Keratinocyte (primary cell): ENCODE results near the gene NPFFR1. TPM values are rescaled to one million over a fixed set of nuclear protein-coding genes. Genes with fewer than 3 reads are reported as not detected.

Experiments used
- DNase-seq: peaks from one replicate; pipeline ENCODE4 v3.0.0-alpha.2; 2011; ENCODE audit warnings: low read depth, missing footprints, low spot score
- FAIRE-seq: peaks from 2 replicates; lab custom pipeline; 2011; peaks lifted over from hg19 to GRCh38; lab: Jason Lieb, UNC
- H2AFZ ChIP-seq: 2 replicates; pipeline ENCODE4 v1.6.0; 2012; ENCODE audit warnings: low read length, control low read depth, inconsistent platforms; ENCODE audit not compliant: control insufficient read depth
- H3K27ac ChIP-seq: 2 replicates; pipeline ENCODE4 v1.5.1; 2011; ENCODE audit warnings: low read length; ENCODE audit not compliant: control insufficient read depth, insufficient read depth
- H3K27me3 ChIP-seq: 3 replicates; pipeline ENCODE4 v1.6.0; 2011; ENCODE audit warnings: low read length; ENCODE audit not compliant: control insufficient read depth, insufficient read depth; ENCODE audit errors: extremely low read depth
- H3K36me3 ChIP-seq, 2 experiments: 2 replicates in 1 of 2; 3 replicates in 1 of 2; pipeline ENCODE4 v1.5.1; 2011; ENCODE audit warnings: low read length in 2 of 2, mild to moderate bottlenecking in 1 of 2; ENCODE audit not compliant: control insufficient read depth in 2 of 2, insufficient read depth in 2 of 2; ENCODE audit errors: extremely low read depth in 1 of 2
- H3K4me1 ChIP-seq: 3 replicates; pipeline ENCODE4 v1.5.1; 2011; ENCODE audit warnings: low read length; ENCODE audit not compliant: control insufficient read depth, insufficient read depth; ENCODE audit errors: extremely low read depth
- H3K4me2 ChIP-seq: 3 replicates; pipeline ENCODE4 v1.6.0; 2011; ENCODE audit warnings: low read depth, low read length; ENCODE audit not compliant: control insufficient read depth, insufficient read depth; ENCODE audit errors: extremely low read depth
- H3K4me3 ChIP-seq, 3 experiments: fragments of 200-600 bp in 1 of 3; sonication (generic) in 1 of 3; 2 replicates in 2 of 3; 3 replicates in 1 of 3; pipeline ENCODE4 v1.5.1; 2011 to 2016; ENCODE audit warnings: low read length in 3 of 3, mild to moderate bottlenecking in 3 of 3, control low read depth in 2 of 3, inconsistent platforms in 1 of 3, low read depth in 1 of 3, mixed read lengths in 1 of 3, mixed run types in 1 of 3, moderate library complexity in 1 of 3; ENCODE audit not compliant: control insufficient read depth in 2 of 3, insufficient read depth in 2 of 3; ENCODE audit errors: extremely low read depth in 1 of 3
- H3K79me2 ChIP-seq: 2 replicates; pipeline ENCODE4 v1.6.0; 2012; ENCODE audit warnings: low read length; ENCODE audit not compliant: control insufficient read depth, insufficient read depth
- H3K9ac ChIP-seq: 3 replicates; pipeline ENCODE4 v1.6.0; 2011; ENCODE audit warnings: low read length; ENCODE audit not compliant: control insufficient read depth, insufficient read depth; ENCODE audit errors: extremely low read depth
- H3K9me1 ChIP-seq: 3 replicates; pipeline ENCODE4 v1.6.0; 2011; ENCODE audit warnings: low read length; ENCODE audit not compliant: control insufficient read depth, insufficient read depth; ENCODE audit errors: extremely low read depth
- H3K9me3 ChIP-seq: 2 replicates; pipeline ENCODE4 v1.5.1; 2012; ENCODE audit warnings: low read depth, low read length; ENCODE audit not compliant: control insufficient read depth
- H4K20me1 ChIP-seq: 3 replicates; pipeline ENCODE4 v1.6.0; 2011; ENCODE audit warnings: low read length; ENCODE audit not compliant: control insufficient read depth, insufficient read depth; ENCODE audit errors: extremely low read depth
- CTCF ChIP-seq, 3 experiments: IDR thresholded peaks in 1 of 3; conservative IDR thresholded peaks in 1 of 3; optimal IDR thresholded peaks in 1 of 3; 2 replicates in 2 of 3; 3 replicates in 1 of 3; pipeline versions ENCODE3 to v1.5.1; 2011; ENCODE audit warnings: low read length in 3 of 3, mild to moderate bottlenecking in 3 of 3, moderate library complexity in 2 of 3, control low read depth in 1 of 3, inconsistent platforms in 1 of 3; ENCODE audit not compliant: insufficient read depth in 2 of 3; ENCODE audit errors: extremely low read depth in 1 of 3
- EZH2 ChIP-seq: IDR thresholded peaks from one replicate; pipeline ENCODE4 v1.6.1; 2012; ENCODE audit warnings: inconsistent platforms, mild to moderate bottlenecking, low read length, moderate library complexity
- dilution Hi-C: fragments of 300-500 bp; cut with MboI; formaldehyde crosslinking; loops from one replicate; pipeline ENCODE4 v1.7.0; 2020; ENCODE audit warnings: low sequenced_read_pairs; ENCODE audit not compliant: extremely low pct_ligation_motif_present
- polyA plus RNA-seq, 5 experiments: library from polyadenylated mRNA; depleted of rRNA in 3 of 5; stranded (reverse) in 3 of 5; stranded (forward) in 1 of 5; unstranded in 1 of 5; fragments of >200 nt; gene quantifications; 1 replicate in 1 of 5; 2 replicates in 3 of 5; 3 replicates in 1 of 5; pipeline versions ENCODE4 v1.2.1 to v1.2.3, GENCODE V29; 2011 to 2012; ENCODE audit warnings: missing spikeins in 2 of 5, low read depth in 1 of 5, low replicate concordance in 1 of 5

The NPFFR1 gene
- polyA plus RNA-seq, 1 donor (not counting 4 experiments of a cell fraction or from before 2014, with no cell fraction given): not detected

- no peak overlapping the region for H2AFZ ChIP-seq
- H3K9ac ChIP-seq: no peak overlapping the region
- no peaks in the 10 kb centered on the region for H4K20me1 ChIP-seq
- peaks cover 2% of the 10 kb centered on the region for H3K9me1 ChIP-seq
- TF ChIP-seq EZH2 (no peak), CTCF (optimal IDR thresholded peaks at IDR 0.05 in 1 of 3, IDR thresholded peaks at IDR 0.05 in 1 of 3, conservative IDR thresholded peaks at IDR 0.05 in 1 of 3; ENCODE audit: extremely low read depth in 1 of 3, insufficient read depth in 2 of 3, low read length in 3 of 3) (no peak)
- H3K4me2 ChIP-seq: no peak overlapping the region
- no peaks in the 10 kb centered on the region for H3K27me3 ChIP-seq
- no peak for DNase-seq
- peaks cover 27% of the 10 kb centered on the region for H3K4me1 ChIP-seq
- H3K79me2 ChIP-seq: no peaks in the 10 kb centered on the region
- H3K4me3 ChIP-seq: no peak overlapping the region
- H3K27ac ChIP-seq: no peak overlapping the region
- no peaks in the 10 kb centered on the region for H3K9me3 ChIP-seq
- no peak for FAIRE-seq
- no peaks in the 10 kb centered on the region for H3K36me3 ChIP-seq
- dilution Hi-C loops: no loop called here
Observed at GRCh38 chr10:70268376-70268775, 15.4 kb downstream of the NPFFR1 start.

GRCh38 chr10:70267161-70267933 is 16.5 kb downstream of the NPFFR1 start:
- H3K4me3 ChIP-seq: no peak overlapping the region
- no peaks in the 10 kb centered on the region for H3K79me2 ChIP-seq
- H3K4me1 ChIP-seq: peaks cover 22% of the 10 kb centered on the region
- peak; percentile 93 for FAIRE-seq
- no peaks in the 10 kb centered on the region for H4K20me1 ChIP-seq
- TF ChIP-seq CTCF (optimal IDR thresholded peaks at IDR 0.05 in 1 of 3, IDR thresholded peaks at IDR 0.05 in 1 of 3, conservative IDR thresholded peaks at IDR 0.05 in 1 of 3; ENCODE audit: extremely low read depth in 1 of 3, insufficient read depth in 2 of 3, low read length in 3 of 3) (peak in 1 of 3 experiments; percentile 6), EZH2 (no peak)
- peak overlapping the region; percentile 26 for H2AFZ ChIP-seq
- H3K27me3 ChIP-seq: no peaks in the 10 kb centered on the region
- H3K9me3 ChIP-seq: no peaks in the 10 kb centered on the region
- peaks cover 2% of the 10 kb centered on the region for H3K9me1 ChIP-seq
- H3K4me2 ChIP-seq: peak overlapping the region; percentile 57
- H3K9ac ChIP-seq: no peak overlapping the region
- peak; percentile 89 for DNase-seq
- peak overlapping the region; percentile 27 for H3K27ac ChIP-seq
- H3K36me3 ChIP-seq: no peaks in the 10 kb centered on the region
- dilution Hi-C loops: no loop called here
